Measurements from ENCODE around the gene CR1.
A peak's percentile ranks its signal among the peaks of the same experiment; 100 is the strongest.
"Not testable (repeated sequence)": the region's sequence is repeated elsewhere in the genome, so short reads cannot be mapped to it uniquely, and the experiment has no call there.

The CR1 gene

GRCh38 chr1:207463571-207463970 is 32.4 kb upstream of the CR1 start:
- H3K9ac ChIP-seq (ENCODE audit: low read depth in 1 of 2, low read length in 2 of 2), result no peak overlapping the region
- H3K27ac ChIP-seq (ENCODE audit: low read depth, low read length), result no peak overlapping the region
- no peak overlapping the region for H3K4me3 ChIP-seq (ENCODE audit: low read depth in 1 of 2, low read length in 2 of 2)
- no peaks in the 10 kb centered on the region for H3K4me1 ChIP-seq (ENCODE audit: control insufficient read depth in 1 of 2, insufficient read depth in 2 of 2, low read length in 2 of 2)
- H3K9me3 ChIP-seq (ENCODE audit: control insufficient read depth in 1 of 2, low read length in 2 of 2), result no peaks in the 10 kb centered on the region
- H3K36me3 ChIP-seq (ENCODE audit: control insufficient read depth in 1 of 2, insufficient read depth in 2 of 2, low read length in 2 of 2), result no peaks in the 10 kb centered on the region
- peaks cover 0 to 6% of the 10 kb centered on the region in 2 donors for H3K27me3 ChIP-seq (ENCODE audit: control insufficient read depth in 1 of 2, insufficient read depth in 2 of 2, low read length in 2 of 2)

DNA sequence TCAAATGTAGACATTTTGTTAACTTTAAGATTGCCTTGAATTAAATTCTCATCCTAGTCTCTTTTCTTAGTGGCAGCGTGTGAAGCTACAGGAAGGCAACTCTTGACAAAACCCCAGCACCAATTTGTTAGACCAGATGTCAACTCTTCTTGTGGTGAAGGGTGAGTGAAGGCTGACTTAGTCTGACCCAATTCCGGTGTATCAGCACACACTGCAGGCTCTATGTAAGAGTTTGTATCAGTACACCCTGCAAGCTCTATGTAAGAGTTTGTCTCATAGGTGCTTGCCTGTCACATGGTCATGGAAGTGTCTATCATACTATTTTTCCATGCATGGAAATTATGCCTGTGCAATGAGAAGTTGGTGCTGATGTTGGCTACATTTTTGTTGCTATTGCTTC is 25.0 kb upstream of the CR1 start:
- Histone ChIP-seq H3K27me3 (ENCODE audit: control insufficient read depth in 1 of 2, insufficient read depth in 2 of 2, low read length in 2 of 2) (peaks cover 0 to 7% of the 10 kb centered on the region in 2 donors), H3K36me3 (ENCODE audit: control insufficient read depth in 1 of 2, insufficient read depth in 2 of 2, low read length in 2 of 2) (no peaks in the 10 kb centered on the region), H3K27ac (ENCODE audit: low read depth, low read length) (no peak overlapping the region), H3K4me3 (ENCODE audit: low read depth in 1 of 2, low read length in 2 of 2) (no peak overlapping the region), H3K9me3 (ENCODE audit: control insufficient read depth in 1 of 2, low read length in 2 of 2) (no peaks in the 10 kb centered on the region), H3K9ac (ENCODE audit: low read depth in 1 of 2, low read length in 2 of 2) (no peak overlapping the region), H3K4me1 (ENCODE audit: control insufficient read depth in 1 of 2, insufficient read depth in 2 of 2, low read length in 2 of 2) (no peaks in the 10 kb centered on the region)

GRCh38 chr1:207474210-207474609 is 21.7 kb upstream of the CR1 start:
- H3K36me3 ChIP-seq (ENCODE audit: control insufficient read depth in 1 of 2, insufficient read depth in 2 of 2, low read length in 2 of 2), result no peaks in the 10 kb centered on the region
- H3K9ac ChIP-seq (ENCODE audit: low read depth in 1 of 2, low read length in 2 of 2), result no peak overlapping the region
- H3K4me1 ChIP-seq (ENCODE audit: control insufficient read depth in 1 of 2, insufficient read depth in 2 of 2, low read length in 2 of 2), result no peaks in the 10 kb centered on the region
- H3K27ac ChIP-seq (ENCODE audit: low read depth, low read length), result no peak overlapping the region
- H3K27me3 ChIP-seq (ENCODE audit: control insufficient read depth in 1 of 2, insufficient read depth in 2 of 2, low read length in 2 of 2), result peaks cover 0 to 7% of the 10 kb centered on the region in 2 donors
- no peaks in the 10 kb centered on the region for H3K9me3 ChIP-seq (ENCODE audit: control insufficient read depth in 1 of 2, low read length in 2 of 2)
- no peak overlapping the region for H3K4me3 ChIP-seq (ENCODE audit: low read depth in 1 of 2, low read length in 2 of 2)

- H3K4me3 ChIP-seq (ENCODE audit: low read depth in 1 of 2, low read length in 2 of 2), result no peak overlapping the region
- H3K27me3 ChIP-seq (ENCODE audit: control insufficient read depth in 1 of 2, insufficient read depth in 2 of 2, low read length in 2 of 2), result no peaks in the 10 kb centered on the region
- H3K9me3 ChIP-seq (ENCODE audit: control insufficient read depth in 1 of 2, low read length in 2 of 2), result no peaks in the 10 kb centered on the region
- no peak overlapping the region for H3K27ac ChIP-seq (ENCODE audit: low read depth, low read length)
- H3K9ac ChIP-seq (ENCODE audit: low read depth in 1 of 2, low read length in 2 of 2), result no peak overlapping the region
- H3K36me3 ChIP-seq (ENCODE audit: control insufficient read depth in 1 of 2, insufficient read depth in 2 of 2, low read length in 2 of 2), result no peaks in the 10 kb centered on the region
- no peaks in the 10 kb centered on the region for H3K4me1 ChIP-seq (ENCODE audit: control insufficient read depth in 1 of 2, insufficient read depth in 2 of 2, low read length in 2 of 2)
Observed at GRCh38 chr1:207486198-207486597, 9.8 kb upstream of the CR1 start.

DNA sequence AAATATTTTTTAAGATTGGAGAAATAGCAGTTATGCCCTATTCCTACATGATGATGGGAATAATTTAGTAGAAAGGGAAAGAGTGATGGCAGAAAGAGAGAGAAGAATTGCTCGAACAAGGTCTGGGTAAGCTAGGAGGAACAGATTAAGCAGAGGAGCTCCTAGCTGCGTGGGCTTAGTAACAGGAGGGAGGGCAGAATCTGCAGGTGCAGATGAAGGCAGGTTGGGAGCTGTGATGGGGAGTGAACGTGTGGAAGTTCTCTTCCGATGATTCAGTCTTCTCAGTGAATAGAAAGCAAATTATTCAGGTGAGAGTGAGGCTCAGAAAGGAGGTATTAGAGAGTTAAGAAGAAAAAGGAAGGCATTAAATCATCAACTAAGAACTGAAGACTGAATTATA is 8.3 kb upstream of the CR1 start:
- no peak overlapping the region for H3K4me3 ChIP-seq (ENCODE audit: low read depth in 1 of 2, low read length in 2 of 2)
- H3K9me3 ChIP-seq (ENCODE audit: control insufficient read depth in 1 of 2, low read length in 2 of 2), result no peaks in the 10 kb centered on the region
- H3K9ac ChIP-seq (ENCODE audit: low read depth in 1 of 2, low read length in 2 of 2), result no peak overlapping the region
- H3K36me3 ChIP-seq (ENCODE audit: control insufficient read depth in 1 of 2, insufficient read depth in 2 of 2, low read length in 2 of 2), result no peaks in the 10 kb centered on the region
- no peaks in the 10 kb centered on the region for H3K4me1 ChIP-seq (ENCODE audit: control insufficient read depth in 1 of 2, insufficient read depth in 2 of 2, low read length in 2 of 2)
- H3K27me3 ChIP-seq (ENCODE audit: control insufficient read depth in 1 of 2, insufficient read depth in 2 of 2, low read length in 2 of 2), result peaks cover under 1 to 5% of the 10 kb centered on the region in 2 donors
- no peak overlapping the region for H3K27ac ChIP-seq (ENCODE audit: low read depth, low read length)

- no peaks in the 10 kb centered on the region for H3K36me3 ChIP-seq (ENCODE audit: control insufficient read depth in 1 of 2, insufficient read depth in 2 of 2, low read length in 2 of 2)
Observed at GRCh38 chr1:207493212-207493611, 2.7 kb upstream of the CR1 start.

GRCh38 chr1:207494171-207494570 is 1.8 kb upstream of the CR1 start:
- H3K27me3 ChIP-seq (ENCODE audit: control insufficient read depth in 1 of 2, insufficient read depth in 2 of 2, low read length in 2 of 2), result peaks cover 32 to 34% of the 10 kb centered on the region in 2 donors
- H3K4me1 ChIP-seq (ENCODE audit: control insufficient read depth in 1 of 2, insufficient read depth in 2 of 2, low read length in 2 of 2), result peaks cover 0 to 7% of the 10 kb centered on the region in 2 donors
- H3K9ac ChIP-seq (ENCODE audit: low read depth in 1 of 2, low read length in 2 of 2), result no peak overlapping the region
- H3K27ac ChIP-seq (ENCODE audit: low read depth, low read length), result no peak overlapping the region
- no peaks in the 10 kb centered on the region for H3K9me3 ChIP-seq (ENCODE audit: control insufficient read depth in 1 of 2, low read length in 2 of 2)
- no peaks in the 10 kb centered on the region for H3K36me3 ChIP-seq (ENCODE audit: control insufficient read depth in 1 of 2, insufficient read depth in 2 of 2, low read length in 2 of 2)
- H3K4me3 ChIP-seq (ENCODE audit: low read depth in 1 of 2, low read length in 2 of 2), result no peak overlapping the region

More at GRCh38 chr1:207493212-207493611, 2.7 kb upstream of the CR1 start:
- no peak overlapping the region for H3K4me3 ChIP-seq (ENCODE audit: low read depth in 1 of 2, low read length in 2 of 2)
- H3K9me3 ChIP-seq (ENCODE audit: control insufficient read depth in 1 of 2, low read length in 2 of 2), result no peaks in the 10 kb centered on the region
- no peak overlapping the region for H3K9ac ChIP-seq (ENCODE audit: low read depth in 1 of 2, low read length in 2 of 2)
- H3K27me3 ChIP-seq (ENCODE audit: control insufficient read depth in 1 of 2, insufficient read depth in 2 of 2, low read length in 2 of 2), result peaks cover 32% of the 10 kb centered on the region in 2 donors
- H3K4me1 ChIP-seq (ENCODE audit: control insufficient read depth in 1 of 2, insufficient read depth in 2 of 2, low read length in 2 of 2), result peaks cover 0 to 7% of the 10 kb centered on the region in 2 donors
- H3K27ac ChIP-seq (ENCODE audit: low read depth, low read length), result no peak overlapping the region

DNA sequence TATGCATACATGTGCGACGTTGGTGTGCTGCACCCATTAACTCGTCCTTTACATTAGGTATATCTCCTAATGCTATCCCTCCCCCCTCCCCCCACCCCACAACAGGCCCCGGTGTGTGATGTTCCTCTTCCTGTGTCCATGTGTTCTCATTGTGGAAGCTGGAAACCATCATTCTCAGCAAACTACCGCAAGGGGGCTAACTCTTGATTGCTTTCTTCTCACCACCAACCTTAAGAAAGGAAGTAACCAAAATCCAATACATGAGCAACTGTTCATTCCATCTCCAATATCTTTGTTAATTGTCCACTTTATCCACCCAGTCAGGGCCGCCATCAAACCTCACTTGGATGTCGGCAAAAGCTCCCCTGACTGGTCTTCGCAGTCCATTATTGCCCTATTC is 676 bp upstream of the CR1 start:
- H3K27me3 ChIP-seq (ENCODE audit: control insufficient read depth in 1 of 2, insufficient read depth in 2 of 2, low read length in 2 of 2), result peaks cover 32 to 38% of the 10 kb centered on the region in 2 donors
- H3K4me3 ChIP-seq (ENCODE audit: low read depth in 1 of 2, low read length in 2 of 2), result peak overlapping the region in 1 of 2 donors; percentile 46
- H3K4me1 ChIP-seq (ENCODE audit: control insufficient read depth in 1 of 2, insufficient read depth in 2 of 2, low read length in 2 of 2); H3K27ac ChIP-seq (ENCODE audit: low read depth, low read length); H3K9ac ChIP-seq (ENCODE audit: low read depth in 1 of 2, low read length in 2 of 2); H3K36me3 ChIP-seq (ENCODE audit: control insufficient read depth in 1 of 2, insufficient read depth in 2 of 2, low read length in 2 of 2); H3K9me3 ChIP-seq (ENCODE audit: control insufficient read depth in 1 of 2, low read length in 2 of 2): not testable (repeated sequence)

GRCh38 chr1:207497941-207498340 is 2.0 kb downstream of the CR1 start:
- Histone ChIP-seq H3K9me3 (ENCODE audit: control insufficient read depth in 1 of 2, low read length in 2 of 2) (no peaks in the 10 kb centered on the region), H3K36me3 (ENCODE audit: control insufficient read depth in 1 of 2, insufficient read depth in 2 of 2, low read length in 2 of 2) (no peaks in the 10 kb centered on the region), H3K27ac (ENCODE audit: low read depth, low read length) (no peak overlapping the region), H3K4me1 (ENCODE audit: control insufficient read depth in 1 of 2, insufficient read depth in 2 of 2, low read length in 2 of 2) (peaks cover 0 to 7% of the 10 kb centered on the region in 2 donors), H3K4me3 (ENCODE audit: low read depth in 1 of 2, low read length in 2 of 2) (no peak overlapping the region), H3K9ac (ENCODE audit: low read depth in 1 of 2, low read length in 2 of 2) (no peak overlapping the region), H3K27me3 (ENCODE audit: control insufficient read depth in 1 of 2, insufficient read depth in 2 of 2, low read length in 2 of 2) (peaks cover 31 to 43% of the 10 kb centered on the region in 2 donors)

- Histone ChIP-seq H3K27me3 (ENCODE audit: control insufficient read depth in 1 of 2, insufficient read depth in 2 of 2, low read length in 2 of 2) (peaks cover 20 to 42% of the 10 kb centered on the region in 2 donors), H3K36me3 (ENCODE audit: control insufficient read depth in 1 of 2, insufficient read depth in 2 of 2, low read length in 2 of 2) (no peaks in the 10 kb centered on the region), H3K9ac (ENCODE audit: low read depth in 1 of 2, low read length in 2 of 2) (no peak overlapping the region), H3K4me1 (ENCODE audit: control insufficient read depth in 1 of 2, insufficient read depth in 2 of 2, low read length in 2 of 2) (peaks cover 0 to 7% of the 10 kb centered on the region in 2 donors), H3K27ac (ENCODE audit: low read depth, low read length) (no peak overlapping the region), H3K9me3 (ENCODE audit: control insufficient read depth in 1 of 2, low read length in 2 of 2) (no peaks in the 10 kb centered on the region), H3K4me3 (ENCODE audit: low read depth in 1 of 2, low read length in 2 of 2) (no peak overlapping the region)
Observed at GRCh38 chr1:207499573-207499972, 3.6 kb downstream of the CR1 start.

DNA sequence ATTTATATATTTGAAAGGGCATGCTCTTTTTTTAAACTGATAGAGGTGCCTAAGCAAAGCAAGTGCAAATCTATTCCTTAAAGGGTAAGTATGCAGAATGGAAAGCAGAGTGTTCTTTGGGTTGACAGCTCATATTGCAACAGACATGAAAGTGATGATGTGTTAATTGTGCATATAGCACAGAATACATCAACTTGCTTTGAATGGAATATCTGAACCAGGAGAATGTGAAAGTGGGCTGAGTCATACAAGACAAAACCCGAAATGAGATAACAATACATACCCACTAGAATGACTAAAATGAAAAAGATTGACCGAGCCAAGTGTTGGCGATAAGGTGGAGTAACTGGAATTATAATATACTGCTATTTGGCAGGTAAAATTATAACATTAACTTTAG is 4.3 kb downstream of the CR1 start:
- Histone ChIP-seq H3K4me1 (ENCODE audit: control insufficient read depth in 1 of 2, insufficient read depth in 2 of 2, low read length in 2 of 2) (peaks cover 0 to 7% of the 10 kb centered on the region in 2 donors), H3K4me3 (ENCODE audit: low read depth in 1 of 2, low read length in 2 of 2) (no peak overlapping the region), H3K9ac (ENCODE audit: low read depth in 1 of 2, low read length in 2 of 2) (no peak overlapping the region), H3K9me3 (ENCODE audit: control insufficient read depth in 1 of 2, low read length in 2 of 2) (no peaks in the 10 kb centered on the region), H3K36me3 (ENCODE audit: control insufficient read depth in 1 of 2, insufficient read depth in 2 of 2, low read length in 2 of 2) (no peaks in the 10 kb centered on the region), H3K27me3 (ENCODE audit: control insufficient read depth in 1 of 2, insufficient read depth in 2 of 2, low read length in 2 of 2) (peaks cover 20 to 39% of the 10 kb centered on the region in 2 donors), H3K27ac (ENCODE audit: low read depth, low read length) (no peak overlapping the region)

All from duodenal mucosa (tissue), 2 donors.